CD14-positive monocyte (primary cell): ENCODE data around the gene GALNT17. TPM values are rescaled to one million over a fixed set of nuclear protein-coding genes. Genes with fewer than 3 reads are reported as not detected.

Experiments used
- DNase-seq, 3 donors: peaks; one replicate each; pipeline ENCODE4 v3.0.0-alpha.2; 2011 to 2022
- H2AFZ ChIP-seq: 2 replicates; pipeline ENCODE4 v1.6.0; 2012; ENCODE audit warnings: mild to moderate bottlenecking, low read depth, low read length, inconsistent platforms; ENCODE audit not compliant: insufficient read depth, poor library complexity, severe bottlenecking
- H3K27ac ChIP-seq, 2 donors: 1 replicate in 1 of 2; 2 replicates in 1 of 2; pipeline ENCODE4 v1.5.1; 2012 to 2013; ENCODE audit warnings: low read length in 2 of 2, control low read depth in 1 of 2, inconsistent platforms in 1 of 2, low read depth in 1 of 2, mild to moderate bottlenecking in 1 of 2
- H3K27me3 ChIP-seq, 2 donors: one replicate each; pipeline versions ENCODE4 v1.6.0 to v1.6.1; 2011 to 2013; ENCODE audit warnings: low read length in 2 of 2; ENCODE audit not compliant: control insufficient read depth in 2 of 2, insufficient read depth in 2 of 2
- H3K36me3 ChIP-seq, 2 donors: replicated peaks in 1 of 2; 1 replicate in 1 of 2; 2 replicates in 1 of 2; pipeline versions ENCODE4 v1.5.1 to v1.6.1; 2012 to 2013; ENCODE audit warnings: low read length in 2 of 2, control low read depth in 1 of 2, inconsistent platforms in 1 of 2, mild to moderate bottlenecking in 1 of 2; ENCODE audit not compliant: insufficient read depth in 2 of 2, control insufficient read depth in 1 of 2
- H3K4me1 ChIP-seq, 2 donors: 1 replicate in 1 of 2; 2 replicates in 1 of 2; pipeline versions ENCODE4 v1.5.1 to v1.6.1; 2012 to 2013; ENCODE audit warnings: low read length in 2 of 2, control low read depth in 1 of 2, inconsistent platforms in 1 of 2, mild to moderate bottlenecking in 1 of 2, moderate library complexity in 1 of 2; ENCODE audit not compliant: insufficient read depth in 2 of 2, control insufficient read depth in 1 of 2
- H3K4me2 ChIP-seq: replicated peaks from 2 replicates; pipeline ENCODE3; 2012; ENCODE audit warnings: low read length, moderate library complexity, mild to moderate bottlenecking; ENCODE audit not compliant: poor library complexity, severe bottlenecking; ENCODE audit errors: extremely low read depth
- H3K4me3 ChIP-seq, 3 experiments: fragments of 200-600 bp in 1 of 3; sonication (generic) in 1 of 3; replicated peaks in 1 of 3; 1 replicate in 2 of 3; 2 replicates in 1 of 3; pipeline ENCODE4 v1.5.1; 2011 to 2013; ENCODE audit warnings: low read length in 3 of 3, mild to moderate bottlenecking in 3 of 3, control low read depth in 2 of 3, low read depth in 2 of 3, inconsistent platforms in 1 of 3, moderate library complexity in 1 of 3
- H3K79me2 ChIP-seq: 2 replicates; pipeline ENCODE4 v1.6.0; 2012; ENCODE audit warnings: mild to moderate bottlenecking, control low read depth, inconsistent platforms, low read length, moderate library complexity; ENCODE audit not compliant: insufficient read depth
- H3K9ac ChIP-seq: 2 replicates; pipeline ENCODE4 v1.6.0; 2017; ENCODE audit warnings: low read length, mild to moderate bottlenecking; ENCODE audit not compliant: insufficient read depth, poor library complexity, severe bottlenecking
- H3K9me3 ChIP-seq, 2 donors: replicated peaks in 1 of 2; 1 replicate in 1 of 2; 2 replicates in 1 of 2; pipeline versions ENCODE4 v1.5.1 to v1.6.1; 2012 to 2013; ENCODE audit warnings: low read length in 2 of 2, control low read depth in 1 of 2; ENCODE audit not compliant: control insufficient read depth in 1 of 2, insufficient read depth in 1 of 2
- H4K20me1 ChIP-seq: 2 replicates; pipeline ENCODE4 v1.6.0; 2012; ENCODE audit warnings: mild to moderate bottlenecking, low read length, control low read depth, moderate library complexity; ENCODE audit not compliant: insufficient read depth
- H3K27ac Mint-ChIP-seq, 7 donors: one replicate each; pipeline ENCODE4 v1.8.0; 2020; ENCODE audit warnings: mild to moderate bottlenecking in 7 of 7, mixed read lengths in 7 of 7, moderate library complexity in 6 of 7, inconsistent platforms in 2 of 7
- H3K27me3 Mint-ChIP-seq, 3 donors: one replicate each; pipeline ENCODE4 v1.8.0; 2021 to 2022; ENCODE audit warnings: low read depth in 3 of 3, mild to moderate bottlenecking in 3 of 3, mixed read lengths in 3 of 3, moderate library complexity in 3 of 3, inconsistent platforms in 1 of 3
- H3K36me3 Mint-ChIP-seq, 2 donors: one replicate each; pipeline ENCODE4 v1.8.0; 2020; ENCODE audit warnings: mixed read lengths in 2 of 2, inconsistent platforms in 1 of 2, mild to moderate bottlenecking in 1 of 2
- H3K4me1 Mint-ChIP-seq: one replicate; pipeline ENCODE4 v1.8.0; 2020; ENCODE audit warnings: mild to moderate bottlenecking, mixed read lengths
- H3K4me3 Mint-ChIP-seq, 2 donors: one replicate each; pipeline ENCODE4 v1.8.0; 2020; ENCODE audit warnings: mild to moderate bottlenecking in 2 of 2, mixed read lengths in 2 of 2, moderate library complexity in 1 of 2
- H3K9me3 Mint-ChIP-seq, 7 donors: one replicate each; pipeline ENCODE4 v1.8.0; 2020 to 2022; ENCODE audit warnings: mixed read lengths in 7 of 7, mild to moderate bottlenecking in 6 of 7, moderate library complexity in 6 of 7, inconsistent platforms in 2 of 7
- CTCF ChIP-seq: fragments of 200-600 bp; IDR thresholded peaks from one replicate; pipeline ENCODE4 v1.8.0; 2022; ENCODE audit warnings: antibody characterized with exemption, mild to moderate bottlenecking
- WGBS: methylation state at CpG from one replicate; pipeline ENCODE4 v1.1.5; 2013; ENCODE audit warnings: missing lambda C conversion rate; ENCODE audit not compliant: insufficient coverage; 5-methylcytosine and 5-hydroxymethylcytosine counted together
- intact Hi-C, 2 donors: fragments of 100-400 bp; cut with micrococcal nuclease; formaldehyde crosslinking; loops; one replicate each; pipeline versions ENCODE4 v1.15.0 to v1.15.1; 2023
- polyA plus RNA-seq, 3 donors: library from polyadenylated mRNA; depleted of rRNA in 1 of 3; unstranded in 2 of 3; stranded (reverse) in 1 of 3; fragments of 300-500 nt in 2 of 3; fragments of >200 nt in 1 of 3; fragmentation: Illumina TruSeq in 2 of 3; gene quantifications; 1 replicate in 2 of 3; 2 replicates in 1 of 3; pipeline ENCODE4 v1.2.3, GENCODE V29; 2012 to 2021

The GALNT17 gene
- polyA plus RNA-seq, 3 donors, result not detected

GRCh38 chr7:71497256-71497946 is 365.5 kb downstream of the GALNT17 start:
- no peak for TF ChIP-seq CTCF
- Histone ChIP-seq H3K36me3 (no peaks in the 10 kb centered on the region), H3K79me2 (no peaks in the 10 kb centered on the region), H3K4me2 (no peak overlapping the region), H3K9ac (no peak overlapping the region), H3K27ac (no peak overlapping the region), H3K4me1 (no peaks in the 10 kb centered on the region), H3K9me3 (no peaks in the 10 kb centered on the region), H3K27me3 (no peaks in the 10 kb centered on the region), H2AFZ (no peak overlapping the region), H3K4me3 (no peak overlapping the region), H4K20me1 (no peaks in the 10 kb centered on the region)
- Mint-ChIP-seq H3K4me1 (no peaks in the 10 kb centered on the region), H3K27me3 (no peaks in the 10 kb centered on the region), H3K27ac (peak overlapping the region in 1 of 7 donors; percentile 43), H3K9me3 (peaks cover 1 to 10% (median 7%) of the 10 kb centered on the region in 7 donors), H3K36me3 (no peaks in the 10 kb centered on the region), H3K4me3 (no peak overlapping the region)
- intact Hi-C loops, result no loop called here
- 71% methylated on average over 5 of the region's 8 CpGs for WGBS
- DNase-seq, result no peak

- Histone ChIP-seq H3K79me2 (no peaks in the 10 kb centered on the region), H3K9me3 (peaks cover 0 to 5% of the 10 kb centered on the region in 2 donors), H3K4me2 (no peak overlapping the region), H4K20me1 (no peaks in the 10 kb centered on the region), H3K4me1 (no peaks in the 10 kb centered on the region), H2AFZ (no peak overlapping the region), H3K36me3 (no peaks in the 10 kb centered on the region), H3K9ac (no peak overlapping the region), H3K27ac (no peak overlapping the region), H3K4me3 (no peak overlapping the region), H3K27me3 (no peaks in the 10 kb centered on the region)
- no peak for DNase-seq
- Mint-ChIP-seq H3K9me3 (peaks cover 0 to 11% (median 8%) of the 10 kb centered on the region in 7 donors), H3K27ac (no peak overlapping the region), H3K27me3 (no peaks in the 10 kb centered on the region), H3K36me3 (no peaks in the 10 kb centered on the region), H3K4me1 (no peaks in the 10 kb centered on the region), H3K4me3 (no peak overlapping the region)
- TF ChIP-seq CTCF, result no peak
- WGBS, result 88% methylated on average over 3 of the region's 3 CpGs
- intact Hi-C loops, result no loop called here
These were observed 366.4 kb downstream of the GALNT17 start for GRCh38 chr7:71498381-71498780.
